Stimulated activated CD4-positive, alpha-beta T cell treated with anti-CD3 and anti-CD28 coated beads, Interleukin-4, amount 100 ng/mL, for 24 hours (primary cell): ENCODE measurements around the gene DES.
"Not testable (repeated sequence)": the region's sequence is repeated elsewhere in the genome, so short reads cannot be mapped to it uniquely, and the experiment has no call there.

Experiments used
- DNase-seq: peaks from one replicate; pipeline ENCODE4 v3.0.0-alpha.2; 2020

The DES gene

GRCh38 chr2:219400562-219400961 is 17.6 kb upstream of the DES start:
- no peak for DNase-seq

- DNase-seq: no peak
Observed at GRCh38 chr2:219401606-219402005, 16.6 kb upstream of the DES start.

GRCh38 chr2:219402665-219403515 is 15.3 kb upstream of the DES start:
- DNase-seq: peak; percentile 66

GRCh38 chr2:219403861-219404260 is 14.3 kb upstream of the DES start:
- DNase-seq: no peak

- DNase-seq: no peak
Observed at GRCh38 chr2:219404291-219404910, 13.8 kb upstream of the DES start.

- DNase-seq: no peak
Observed at GRCh38 chr2:219404954-219405353, 13.2 kb upstream of the DES start.

- DNase-seq: no peak
Observed at GRCh38 chr2:219405451-219405850, 12.7 kb upstream of the DES start.

- no peak for DNase-seq
Observed at GRCh38 chr2:219405958-219406860, 12.0 kb upstream of the DES start.

- no peak for DNase-seq
Observed at GRCh38 chr2:219406861-219407230, 11.3 kb upstream of the DES start.

- DNase-seq: not testable (repeated sequence)
Observed at GRCh38 chr2:219407343-219407742, 10.8 kb upstream of the DES start.

- DNase-seq: no peak
Observed at GRCh38 chr2:219408204-219408603, 10.0 kb upstream of the DES start.

- DNase-seq: no peak
Observed at GRCh38 chr2:219408631-219409030, 9.5 kb upstream of the DES start.

GRCh38 chr2:219409619-219410018 is 8.6 kb upstream of the DES start:
- no peak for DNase-seq

GRCh38 chr2:219410390-219410789 is 7.8 kb upstream of the DES start:
- no peak for DNase-seq

GRCh38 chr2:219414857-219415256 is 3.3 kb upstream of the DES start:
- DNase-seq: no peak

- DNase-seq: no peak
Observed at GRCh38 chr2:219415580-219416234, 2.5 kb upstream of the DES start.

- DNase-seq: no peak
Observed at GRCh38 chr2:219416235-219416602, 2.0 kb upstream of the DES start.

GRCh38 chr2:219416938-219417337 is 1.2 kb upstream of the DES start:
- DNase-seq: no peak

- DNase-seq: no peak
Observed at GRCh38 chr2:219417374-219417773, 803 bp upstream of the DES start.

- DNase-seq: no peak
Observed at GRCh38 chr2:219419012-219419324, 791 bp downstream of the DES start.

GRCh38 chr2:219419331-219420197 is 1.4 kb downstream of the DES start:
- no peak for DNase-seq

- DNase-seq: no peak
Observed at GRCh38 chr2:219420687-219421086, 2.5 kb downstream of the DES start.
